Vagina (tissue), 2 donors: Measurements from ENCODE around the gene BTD.

Experiments used
- CTCF ChIP-seq, 3 experiments: fragments of 450-650 bp in 2 of 3; fragments of 200-600 bp in 1 of 3; sonication (generic) in 1 of 3; IDR thresholded peaks; one replicate each; pipeline ENCODE4 v1.5.1; 2017 to 2019; ENCODE audit warnings: antibody characterized with exemption in 3 of 3, mild to moderate bottlenecking in 2 of 3, moderate library complexity in 2 of 3
- POLR2A ChIP-seq, 2 donors: fragments of 450-650 bp; IDR thresholded peaks; one replicate each; pipeline ENCODE4 v1.6.1; 2017; ENCODE audit warnings: antibody characterized with exemption in 2 of 2, mild to moderate bottlenecking in 2 of 2, moderate library complexity in 2 of 2
- POLR2AphosphoS5 ChIP-seq, 2 donors: sonication (generic); formaldehyde crosslinking; IDR thresholded peaks; one replicate each; pipeline ENCODE4 v1.9.0; 2017; ENCODE audit warnings: antibody characterized with exemption in 2 of 2, mild to moderate bottlenecking in 2 of 2, low read depth in 1 of 2; ENCODE audit not compliant: insufficient read depth in 1 of 2

GRCh38 chr3:15563190-15563589, 38.4 kb upstream of the BTD start:
- TF ChIP-seq CTCF (IDR thresholded peaks at IDR 0.05) (no peak), POLR2AphosphoS5 (IDR thresholded peaks at IDR 0.05; ENCODE audit: insufficient read depth in 1 of 2, low read depth in 1 of 2) (no peak), POLR2A (IDR thresholded peaks at IDR 0.05) (no peak)
